Heart right ventricle (tissue), 16 donors: ENCODE results near the gene HNRNPL. TPM values are rescaled to one million over a fixed set of nuclear protein-coding genes. Genes with fewer than 3 reads are reported as not detected.

ENCODE experiments used
- ATAC-seq, 8 donors: fragments of 200-7000 bp; cut with Tn5 transposase; one replicate each; pipeline ENCODE4 v1.9.1; 2020; ENCODE audit warnings: mild to moderate bottlenecking in 8 of 8, moderate library complexity in 8 of 8, moderate number of reproducible peaks in 1 of 8
- DNase-seq, 2 donors: peaks; one replicate each; pipeline ENCODE4 v3.0.0-alpha.2; 2020
- H3K27ac ChIP-seq, 10 donors: fragments of 200-600 bp; sonication (generic) in 2 of 10; one replicate each; pipeline versions ENCODE4 v1.5.0 to v1.8.0; 2020 to 2022; ENCODE audit warnings: mild to moderate bottlenecking in 3 of 10
- H3K27me3 ChIP-seq, 7 donors: fragments of 200-600 bp; one replicate each; pipeline ENCODE4 v1.8.0; 2021 to 2022; ENCODE audit warnings: mild to moderate bottlenecking in 2 of 7
- H3K36me3 ChIP-seq, 9 donors: fragments of 200-600 bp; sonication (generic) in 1 of 9; one replicate each; pipeline versions ENCODE4 v1.5.0 to v1.8.0; 2020 to 2022; ENCODE audit warnings: mild to moderate bottlenecking in 2 of 9
- H3K4me1 ChIP-seq, 9 donors: fragments of 200-600 bp; sonication (generic) in 1 of 9; one replicate each; pipeline versions ENCODE4 v1.5.0 to v1.8.0; 2020 to 2022; ENCODE audit warnings: mild to moderate bottlenecking in 4 of 9
- H3K4me3 ChIP-seq, 10 donors: fragments of 200-600 bp; sonication (generic) in 2 of 10; one replicate each; pipeline versions ENCODE4 v1.5.0 to v1.8.0; 2020 to 2022; ENCODE audit warnings: mild to moderate bottlenecking in 7 of 10, moderate library complexity in 2 of 10
- H3K9me3 ChIP-seq, 11 donors: fragments of 200-600 bp in 10 of 11; sonication (generic) in 2 of 11; one replicate each; pipeline versions ENCODE4 v1.5.0 to v1.8.0; 2013 to 2022; ENCODE audit warnings: mild to moderate bottlenecking in 2 of 11, control low read depth in 1 of 11, moderate library complexity in 1 of 11
- CTCF ChIP-seq, 9 donors: fragments of 200-600 bp; sonication (generic) in 2 of 9; IDR thresholded peaks; one replicate each; pipeline versions ENCODE4 v1.5.0 to v1.8.0; 2021 to 2022; ENCODE audit warnings: antibody characterized with exemption in 9 of 9, mild to moderate bottlenecking in 5 of 9, moderate library complexity in 1 of 9
- WGBS, 2 donors: extraction: QIAGEN DNeasy Blood & Tissue Kit; methylation state at CpG; one replicate each; pipeline ENCODE4 v1.1.7; 2013; ENCODE audit warnings: inconsistent platforms in 1 of 2; 5-methylcytosine and 5-hydroxymethylcytosine counted together
- intact Hi-C, 10 donors: fragments of 100-400 bp; cut with DNase I; formaldehyde crosslinking; loops; one replicate each; pipeline versions ENCODE4 v1.11.1 to v1.14.2; 2022
- polyA plus RNA-seq, 2 donors: library from polyadenylated mRNA; stranded (reverse); fragments of 200-250 nt; gene quantifications; one replicate each; pipeline ENCODE4 v1.2.3, GENCODE V29; 2013
- total RNA-seq, 10 donors: library from RNA; stranded (reverse); fragmentation: NEBNext Ultra II Directional in 3 of 10; extraction: Animal tissue kit (Norgen Biotek cat#: 25700) in 3 of 10; gene quantifications; one replicate each; pipeline versions ENCODE4 v1.2.1 to v1.2.4, GENCODE V29; 2021 to 2023
- donor health status: Arrhythmogenic right ventricular cardiomyopathy.
- donor health status: ischemic (EF 13 %, LVEDD 7.1; RV severe dilation, severe dysfunction).
- donor health status: healthy with polysubstance abuse.
- donor health status: DM: no; HTN: yes; CAD: no.
- donor health status: DM: no; HTN: no; CAD: no.
- donor health status: ischemic (EF 25% LVEDD 6.9; RV normal size, moderate dysfunction).
- donor health status: ischemic (EF 25% LVEDD 5.7; RV mildly dilated, moderate dysfunction).
- donor health status: healthy.
- donor health status: DM: yes; HTN: yes; CAD: no.
- donor health status: Ischemic cardiomyopathy.
- donor health status: ischemic (EF 35%, LVEDD 5.7; RV mildly dilated, moderate dysfunction).
- donor health status: nonischemic (EF 11% LVEDD 7.7; RV severe dilation, severe dysfunction).
- donor health status: DM: yes; HTN: yes; CAD: no.
- donor health status: PGD.
- donor health status: ischemic (EF 29% LVEDD 5.4; RV normal size, mild dysfunction).
- donor health status: nonischemic (EF 23%, LVEDD 6.1; RV moderate dilation, normal function).

The HNRNPL gene
- total and polyA plus RNA-seq, 12 donors = 130 to 196 (median 170) TPM

GRCh38 chr19:38880076-38880881 lies 30.5 kb upstream of the HNRNPL start:
- intact Hi-C loops = no loop called here
- no peak for ATAC-seq
- WGBS, 2 donors = 94 to 96% methylated on average over 19 of the region's 19 CpGs
- no peak for TF ChIP-seq CTCF (IDR thresholded peaks at IDR 0.05)
- DNase-seq = no peak
- Histone ChIP-seq H3K36me3 (peaks cover 0 to 59% (median 26%) of the 10 kb centered on the region in 9 donors), H3K27ac (no peak overlapping the region), H3K9me3 (no peaks in the 10 kb centered on the region), H3K27me3 (no peaks in the 10 kb centered on the region), H3K4me1 (peaks cover 0 to 27% (median 16%) of the 10 kb centered on the region in 9 donors), H3K4me3 (no peak overlapping the region)

- ATAC-seq (peak in 1 of 8 donors; percentile 12), DNase-seq (no peak)
These were observed 29.6 kb upstream of the HNRNPL start for GRCh38 chr19:38879400-38879751.

GRCh38 chr19:38878575-38879399 lies 29.0 kb upstream of the HNRNPL start:
- intact Hi-C loops = loop anchor here in 1 of 10 donors (10.0 kb wide), 1 partner anchor 684 kb away; no protein-coding TSS in a partner anchor
- no peak for TF ChIP-seq CTCF (IDR thresholded peaks at IDR 0.05)
- Histone ChIP-seq H3K9me3 (no peaks in the 10 kb centered on the region), H3K27me3 (no peaks in the 10 kb centered on the region), H3K4me1 (peaks cover 0 to 27% (median 16%) of the 10 kb centered on the region in 9 donors), H3K36me3 (peaks cover 0 to 50% (median 26%) of the 10 kb centered on the region in 9 donors), H3K4me3 (peak overlapping the region in 1 of 10 donors; percentile 47), H3K27ac (peak overlapping the region in 8 of 10 donors; percentile 6 to 89 (median 69))
- WGBS, 2 donors = 79 to 80% methylated on average over 16 of the region's 16 CpGs
- DNase-seq (no peak), ATAC-seq (peak in 2 of 8 donors; percentile 5 to 8)

More at GRCh38 chr19:38879400-38879751, 29.6 kb upstream of the HNRNPL start:
- Histone ChIP-seq H3K9me3 (no peaks in the 10 kb centered on the region), H3K4me1 (peaks cover 0 to 27% (median 16%) of the 10 kb centered on the region in 9 donors), H3K27me3 (no peaks in the 10 kb centered on the region), H3K27ac (peak overlapping the region in 1 of 10 donors; percentile 89), H3K4me3 (no peak overlapping the region), H3K36me3 (peaks cover 0 to 53% (median 26%) of the 10 kb centered on the region in 9 donors)
- 89 to 94% methylated on average over 11 of the region's 11 CpGs for WGBS, 2 donors
- no peak for TF ChIP-seq CTCF (IDR thresholded peaks at IDR 0.05)
- intact Hi-C loops = loop anchor here in 1 of 10 donors (10.0 kb wide), 1 partner anchor 685 kb away; no protein-coding TSS in a partner anchor
